GM12874 (cell line): ENCODE data around the gene TMEM214.

Experiments used
- TF ChIP-seq, protein P1 (sequence below): IDR thresholded peaks from 2 replicates; pipeline ENCODE4 v1.5.1; 2011; ENCODE audit warnings: low read depth, mild to moderate bottlenecking, control low read depth, low read length, moderate library complexity; ENCODE audit not compliant: insufficient read depth

Gene TMEM214

DNA sequence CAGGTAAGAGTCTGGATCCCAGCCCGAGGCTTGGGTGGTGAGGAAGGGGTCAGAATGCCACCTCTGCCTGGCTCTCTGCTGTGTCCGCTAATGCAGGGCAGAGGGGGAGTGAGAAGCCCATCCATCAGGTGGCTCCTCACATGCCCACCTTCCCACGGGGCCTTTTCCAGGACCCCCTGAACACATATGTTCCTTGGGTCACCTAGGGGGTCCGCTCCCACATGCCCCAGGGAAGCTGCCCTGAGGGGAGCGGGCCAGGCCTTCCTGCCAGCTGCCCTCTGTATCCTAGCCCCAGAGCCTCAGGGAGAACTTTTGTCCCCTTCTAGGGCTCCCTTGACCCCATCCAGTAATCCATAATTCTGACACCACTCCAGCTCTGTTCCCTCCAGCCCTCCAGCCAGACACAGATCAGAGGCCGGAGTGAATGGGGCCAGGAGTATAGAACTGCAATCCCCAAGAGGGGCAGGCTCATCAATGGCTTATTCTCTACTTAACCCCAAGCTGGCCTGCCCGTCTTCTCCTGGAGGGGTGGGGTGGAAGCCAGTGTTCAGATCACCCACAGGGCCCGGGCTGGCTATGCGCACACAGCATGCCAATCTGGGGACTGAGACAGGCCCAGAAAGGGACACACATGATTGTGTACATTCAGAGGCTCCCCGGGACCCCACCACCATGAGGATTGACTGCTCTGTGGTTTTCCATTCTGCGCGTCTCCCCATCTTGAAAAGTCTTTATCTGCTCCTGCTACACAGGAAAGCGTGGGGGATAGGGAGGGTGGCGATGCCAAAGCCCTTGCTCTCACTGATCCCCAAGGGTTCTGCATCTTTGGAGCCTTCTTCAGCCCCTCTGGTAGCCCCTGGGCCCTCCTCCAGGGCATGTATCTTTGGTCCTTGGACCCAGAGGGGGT is 46.7 kb downstream of the TMEM214 start:
- TF ChIP-seq, protein P1, sequence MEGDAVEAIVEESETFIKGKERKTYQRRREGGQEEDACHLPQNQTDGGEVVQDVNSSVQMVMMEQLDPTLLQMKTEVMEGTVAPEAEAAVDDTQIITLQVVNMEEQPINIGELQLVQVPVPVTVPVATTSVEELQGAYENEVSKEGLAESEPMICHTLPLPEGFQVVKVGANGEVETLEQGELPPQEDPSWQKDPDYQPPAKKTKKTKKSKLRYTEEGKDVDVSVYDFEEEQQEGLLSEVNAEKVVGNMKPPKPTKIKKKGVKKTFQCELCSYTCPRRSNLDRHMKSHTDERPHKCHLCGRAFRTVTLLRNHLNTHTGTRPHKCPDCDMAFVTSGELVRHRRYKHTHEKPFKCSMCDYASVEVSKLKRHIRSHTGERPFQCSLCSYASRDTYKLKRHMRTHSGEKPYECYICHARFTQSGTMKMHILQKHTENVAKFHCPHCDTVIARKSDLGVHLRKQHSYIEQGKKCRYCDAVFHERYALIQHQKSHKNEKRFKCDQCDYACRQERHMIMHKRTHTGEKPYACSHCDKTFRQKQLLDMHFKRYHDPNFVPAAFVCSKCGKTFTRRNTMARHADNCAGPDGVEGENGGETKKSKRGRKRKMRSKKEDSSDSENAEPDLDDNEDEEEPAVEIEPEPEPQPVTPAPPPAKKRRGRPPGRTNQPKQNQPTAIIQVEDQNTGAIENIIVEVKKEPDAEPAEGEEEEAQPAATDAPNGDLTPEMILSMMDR: no peak

DNA sequence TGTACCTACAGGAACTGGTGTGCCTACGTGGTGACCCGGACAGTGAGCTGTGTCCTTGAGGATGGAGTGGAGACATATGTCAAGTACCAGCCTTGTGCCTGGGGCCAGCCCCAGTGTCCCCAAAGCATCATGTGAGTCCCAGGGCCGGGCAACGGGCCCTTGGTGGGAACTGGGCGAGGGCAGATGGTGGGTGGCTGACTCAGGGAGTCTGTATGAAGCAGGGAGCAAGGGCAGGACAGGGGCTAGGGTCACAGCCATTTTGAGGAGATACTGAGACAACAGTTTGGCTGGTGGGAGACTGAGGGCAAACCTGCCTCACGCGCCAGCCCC is 47.3 kb downstream of the TMEM214 start:
- TF ChIP-seq, protein P1: no peak

DNA sequence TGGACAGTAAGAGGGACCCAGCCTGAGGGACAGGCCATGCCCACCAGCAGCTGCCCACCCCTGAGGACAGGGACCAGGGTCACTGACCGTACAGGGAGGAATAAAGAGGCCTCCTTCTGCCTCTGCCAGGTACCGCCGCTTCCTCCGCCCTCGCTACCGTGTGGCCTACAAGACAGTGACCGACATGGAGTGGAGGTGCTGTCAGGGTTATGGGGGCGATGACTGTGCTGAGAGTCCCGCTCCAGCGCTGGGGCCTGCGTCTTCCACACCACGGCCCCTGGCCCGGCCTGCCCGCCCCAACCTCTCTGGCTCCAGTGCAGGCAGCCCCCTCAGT is 47.8 kb downstream of the TMEM214 start:
- TF ChIP-seq, protein P1: no peak

DNA sequence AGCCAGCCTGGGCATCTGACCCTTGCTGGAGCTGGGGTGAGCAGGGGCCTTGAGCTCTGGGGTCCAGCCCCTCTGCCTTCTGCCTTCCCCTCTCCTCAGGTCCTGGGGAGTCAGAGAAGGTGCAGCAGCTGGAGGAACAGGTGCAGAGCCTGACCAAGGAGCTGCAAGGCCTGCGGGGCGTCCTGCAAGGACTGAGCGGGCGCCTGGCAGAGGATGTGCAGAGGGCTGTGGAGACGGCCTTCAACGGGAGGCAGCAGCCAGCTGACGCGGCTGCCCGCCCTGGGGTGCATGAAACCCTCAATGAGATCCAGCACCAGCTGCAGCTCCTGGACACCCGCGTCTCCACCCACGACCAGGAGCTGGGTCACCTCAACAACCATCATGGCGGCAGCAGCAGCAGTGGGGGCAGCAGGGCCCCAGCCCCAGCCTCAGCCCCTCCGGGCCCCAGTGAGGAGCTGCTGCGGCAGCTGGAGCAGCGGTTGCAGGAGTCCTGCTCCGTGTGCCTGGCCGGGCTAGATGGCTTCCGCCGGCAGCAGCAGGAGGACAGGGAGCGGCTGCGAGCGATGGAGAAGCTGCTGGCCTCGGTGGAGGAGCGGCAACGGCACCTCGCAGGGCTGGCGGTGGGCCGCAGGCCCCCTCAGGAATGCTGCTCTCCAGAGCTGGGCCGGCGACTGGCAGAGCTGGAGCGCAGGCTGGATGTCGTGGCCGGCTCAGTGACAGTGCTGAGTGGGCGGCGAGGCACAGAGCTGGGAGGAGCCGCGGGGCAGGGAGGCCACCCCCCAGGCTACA is 49.4 kb downstream of the TMEM214 start:
- TF ChIP-seq, protein P1: no peak

DNA sequence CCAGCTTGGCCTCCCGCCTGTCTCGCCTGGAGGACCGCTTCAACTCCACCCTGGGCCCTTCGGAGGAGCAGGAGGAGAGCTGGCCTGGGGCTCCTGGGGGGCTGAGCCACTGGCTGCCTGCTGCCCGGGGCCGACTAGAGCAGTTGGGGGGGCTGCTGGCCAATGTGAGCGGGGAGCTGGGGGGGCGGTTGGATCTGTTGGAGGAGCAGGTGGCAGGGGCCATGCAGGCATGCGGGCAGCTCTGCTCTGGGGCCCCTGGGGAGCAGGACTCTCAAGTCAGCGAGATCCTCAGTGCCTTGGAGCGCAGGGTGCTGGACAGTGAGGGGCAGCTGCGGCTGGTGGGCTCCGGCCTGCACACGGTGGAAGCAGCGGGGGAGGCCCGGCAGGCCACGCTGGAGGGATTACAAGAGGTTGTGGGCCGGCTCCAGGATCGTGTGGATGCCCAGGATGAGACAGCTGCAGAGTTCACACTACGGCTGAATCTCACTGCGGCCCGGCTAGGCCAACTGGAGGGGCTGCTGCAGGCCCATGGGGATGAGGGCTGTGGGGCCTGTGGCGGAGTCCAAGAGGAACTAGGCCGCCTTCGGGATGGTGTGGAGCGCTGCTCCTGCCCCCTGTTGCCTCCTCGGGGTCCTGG is 50.1 kb downstream of the TMEM214 start:
- TF ChIP-seq, protein P1: no peak

DNA sequence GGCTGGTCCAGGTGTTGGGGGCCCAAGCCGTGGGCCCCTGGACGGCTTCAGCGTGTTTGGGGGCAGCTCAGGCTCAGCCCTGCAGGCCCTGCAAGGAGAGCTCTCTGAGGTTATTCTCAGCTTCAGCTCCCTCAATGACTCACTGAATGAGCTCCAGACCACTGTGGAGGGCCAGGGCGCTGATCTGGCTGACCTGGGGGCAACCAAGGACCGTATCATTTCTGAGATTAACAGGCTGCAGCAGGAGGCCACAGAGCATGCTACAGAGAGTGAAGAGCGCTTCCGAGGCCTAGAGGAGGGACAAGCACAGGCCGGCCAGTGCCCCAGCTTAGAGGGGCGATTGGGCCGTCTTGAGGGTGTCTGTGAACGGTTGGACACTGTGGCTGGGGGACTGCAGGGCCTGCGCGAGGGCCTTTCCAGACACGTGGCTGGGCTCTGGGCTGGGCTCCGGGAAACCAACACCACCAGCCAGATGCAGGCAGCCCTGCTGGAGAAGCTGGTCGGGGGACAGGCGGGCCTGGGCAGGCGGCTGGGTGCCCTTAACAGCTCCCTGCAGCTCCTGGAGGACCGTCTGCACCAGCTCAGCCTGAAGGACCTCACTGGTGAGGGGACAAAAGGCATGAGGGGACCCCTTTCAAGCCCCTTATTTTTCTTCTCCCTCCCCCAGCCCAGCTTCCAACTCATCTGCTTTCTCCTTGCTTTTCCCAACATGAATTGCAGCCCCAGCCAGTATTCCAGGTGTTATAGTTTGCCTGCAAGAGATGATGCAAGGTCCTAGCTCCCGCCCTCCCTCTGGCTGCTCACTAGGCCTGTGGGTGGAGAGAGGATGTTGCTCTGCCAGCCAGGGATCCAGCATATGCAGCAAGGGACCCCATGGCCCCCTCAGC is 50.9 kb downstream of the TMEM214 start:
- TF ChIP-seq, protein P1: no peak
